GM18870 (cell line): ENCODE results near the gene CCDC83.
"Not testable (repeated sequence)": the region's sequence is repeated elsewhere in the genome, so short reads cannot be mapped to it uniquely, and the experiment has no call there.

Experiments
- ATAC-seq: cut with Tn5 transposase; IDR thresholded peaks from one replicate; pipeline ENCODE4 v1.9.1; 2021; ENCODE audit warnings: moderate library complexity; ENCODE audit not compliant: unreplicated experiment

The CCDC83 gene

GRCh38 chr11:85835263-85835662, 19.9 kb upstream of the CCDC83 start:
- ATAC-seq, result no peak

GRCh38 chr11:85835729-85836128, 19.5 kb upstream of the CCDC83 start:
- ATAC-seq, result no peak

GRCh38 chr11:85840932-85841331, 14.3 kb upstream of the CCDC83 start:
- not testable (repeated sequence) for ATAC-seq

- no peak for ATAC-seq
Measured at GRCh38 chr11:85843929-85844328, 11.3 kb upstream of the CCDC83 start.

GRCh38 chr11:85844439-85845123, 10.6 kb upstream of the CCDC83 start:
- peak; percentile 70 for ATAC-seq

GRCh38 chr11:85845124-85845631, 10.0 kb upstream of the CCDC83 start:
- ATAC-seq, result no peak

- no peak for ATAC-seq
Measured at GRCh38 chr11:85847436-85847835, 7.7 kb upstream of the CCDC83 start.

GRCh38 chr11:85848006-85848405, 7.2 kb upstream of the CCDC83 start:
- no peak for ATAC-seq

- ATAC-seq, result no peak
Measured at GRCh38 chr11:85848556-85848955, 6.6 kb upstream of the CCDC83 start.

GRCh38 chr11:85852754-85853153, 2.4 kb upstream of the CCDC83 start:
- ATAC-seq, result not testable (repeated sequence)

GRCh38 chr11:85853541-85853940, 1.6 kb upstream of the CCDC83 start:
- not testable (repeated sequence) for ATAC-seq

GRCh38 chr11:85854212-85854556, 999 bp upstream of the CCDC83 start:
- no peak for ATAC-seq

GRCh38 chr11:85854557-85855340, 434 bp upstream of the CCDC83 start:
- peak; percentile 99 for ATAC-seq

GRCh38 chr11:85857098-85857497, 1.9 kb downstream of the CCDC83 start:
- ATAC-seq, result no peak

- ATAC-seq, result not testable (repeated sequence)
Measured at GRCh38 chr11:85859541-85859940, 4.4 kb downstream of the CCDC83 start.

GRCh38 chr11:85863855-85864254, 8.7 kb downstream of the CCDC83 start:
- ATAC-seq, result no peak

GRCh38 chr11:85866137-85866827, 11.1 kb downstream of the CCDC83 start:
- no peak for ATAC-seq

GRCh38 chr11:85867751-85868150, 12.6 kb downstream of the CCDC83 start:
- no peak for ATAC-seq

GRCh38 chr11:85869781-85870180, 14.6 kb downstream of the CCDC83 start:
- no peak for ATAC-seq

- no peak for ATAC-seq
Measured at GRCh38 chr11:85874265-85874664, 19.1 kb downstream of the CCDC83 start.

GRCh38 chr11:85875505-85875904, 20.3 kb downstream of the CCDC83 start:
- no peak for ATAC-seq

- ATAC-seq, result no peak
Measured at GRCh38 chr11:85884581-85885021, 29.4 kb downstream of the CCDC83 start.
